Measurements from ENCODE around the gene GRB14.
"Not testable (repeated sequence)": the region's sequence is repeated elsewhere in the genome, so short reads cannot be mapped to it uniquely, and the experiment has no call there.

GRB14 gene

GRCh38 chr2:164558450-164558849 lies 62.8 kb downstream of the GRB14 start:
- no peak for DNase-seq (ENCODE audit: low spot score)

- DNase-seq (ENCODE audit: low spot score), result no peak
These were observed 66.8 kb downstream of the GRB14 start for GRCh38 chr2:164554487-164554886.

- DNase-seq (ENCODE audit: low spot score), result no peak
These were observed 69.8 kb downstream of the GRB14 start for GRCh38 chr2:164551519-164551918.

GRCh38 chr2:164549705-164550104 lies 71.6 kb downstream of the GRB14 start:
- not testable (repeated sequence) for DNase-seq (ENCODE audit: low spot score)

GRCh38 chr2:164545484-164545883 lies 75.8 kb downstream of the GRB14 start:
- no peak for DNase-seq (ENCODE audit: low spot score)

GRCh38 chr2:164542581-164543021 lies 78.7 kb downstream of the GRB14 start:
- no peak for DNase-seq (ENCODE audit: low spot score)

GRCh38 chr2:164538240-164538866 lies 82.9 kb downstream of the GRB14 start:
- DNase-seq (ENCODE audit: low spot score), result peak; percentile 73

GRCh38 chr2:164535280-164536025 lies 85.8 kb downstream of the GRB14 start:
- no peak for DNase-seq (ENCODE audit: low spot score)

- no peak for DNase-seq (ENCODE audit: low spot score)
These were observed 90.8 kb downstream of the GRB14 start for GRCh38 chr2:164530464-164530863.

- no peak for DNase-seq (ENCODE audit: low spot score)
These were observed 97.6 kb downstream of the GRB14 start for GRCh38 chr2:164523726-164524125.

GRCh38 chr2:164523009-164523408 lies 98.3 kb downstream of the GRB14 start:
- peak; percentile 24 for DNase-seq (ENCODE audit: low spot score)

GRCh38 chr2:164522561-164522981 lies 98.7 kb downstream of the GRB14 start:
- DNase-seq (ENCODE audit: low spot score), result no peak

- DNase-seq (ENCODE audit: low spot score), result no peak
These were observed 105.5 kb downstream of the GRB14 start for GRCh38 chr2:164515734-164516133.

- DNase-seq (ENCODE audit: low spot score), result no peak
These were observed 106.3 kb downstream of the GRB14 start for GRCh38 chr2:164515030-164515429.

- DNase-seq (ENCODE audit: low spot score), result no peak
These were observed 106.8 kb downstream of the GRB14 start for GRCh38 chr2:164514491-164514890.

GRCh38 chr2:164512871-164513270 lies 108.4 kb downstream of the GRB14 start:
- DNase-seq (ENCODE audit: low spot score), result no peak

GRCh38 chr2:164511738-164512137 lies 109.5 kb downstream of the GRB14 start:
- DNase-seq (ENCODE audit: low spot score), result no peak

- no peak for DNase-seq (ENCODE audit: low spot score)
These were observed 110.4 kb downstream of the GRB14 start for GRCh38 chr2:164510895-164511294.

- DNase-seq (ENCODE audit: low spot score), result no peak
These were observed 112.0 kb downstream of the GRB14 start for GRCh38 chr2:164509137-164509877.

GRCh38 chr2:164504253-164504652 lies 117.0 kb downstream of the GRB14 start:
- DNase-seq (ENCODE audit: low spot score), result no peak

- DNase-seq (ENCODE audit: low spot score), result no peak
These were observed 122.4 kb downstream of the GRB14 start for GRCh38 chr2:164498836-164499235.

- no peak for DNase-seq (ENCODE audit: low spot score)
These were observed 124.4 kb downstream of the GRB14 start for GRCh38 chr2:164496881-164497280.

GRCh38 chr2:164496421-164496820 lies 124.9 kb downstream of the GRB14 start:
- DNase-seq (ENCODE audit: low spot score), result no peak
